ENCODE data around the gene MCM3.

The MCM3 gene

GRCh38 chr6:52245425-52245824 is 39.1 kb downstream of the MCM3 start:
- Mint-ChIP-seq H3K9me3 (no peaks in the 10 kb centered on the region), H3K27me3 (ENCODE audit: low read depth) (peaks cover 74% of the 10 kb centered on the region), H3K4me1 (ENCODE audit: low read depth) (no peaks in the 10 kb centered on the region), H3K4me3 (no peak overlapping the region), H3K27ac (no peak overlapping the region), H3K36me3 (ENCODE audit: low read depth) (no peaks in the 10 kb centered on the region)

DNA sequence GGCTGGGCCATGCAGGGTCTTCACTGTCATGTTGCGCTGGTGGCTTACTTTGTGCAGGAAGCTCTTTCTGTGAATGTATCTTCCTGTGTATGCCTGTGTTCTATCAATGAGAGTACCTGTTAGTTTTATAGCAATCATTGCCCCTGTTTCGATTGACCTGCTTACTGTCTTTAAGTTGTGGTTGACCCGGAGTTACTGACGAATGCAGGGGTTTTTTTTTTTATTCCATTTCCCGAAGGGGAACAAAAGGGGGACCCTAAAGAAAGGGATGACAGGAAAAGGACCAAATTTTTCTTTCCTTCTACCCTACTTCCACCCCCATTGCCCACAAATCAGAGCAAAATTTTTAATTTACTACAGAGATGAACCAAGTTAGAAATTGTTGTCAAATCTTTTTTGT is 40.1 kb downstream of the MCM3 start, which contains the start of gene IL17F:
TSS of gene IL17F (minus strand) at position 101 of the 400 bp plus-strand sequence. CDS start at position 30, 71 bp downstream.
- Mint-ChIP-seq H3K4me1 (ENCODE audit: low read depth) (no peaks in the 10 kb centered on the region), H3K27me3 (ENCODE audit: low read depth) (peaks cover 75% of the 10 kb centered on the region), H3K27ac (no peak within 1 kb of the TSS), H3K36me3 (ENCODE audit: low read depth) (no peaks in the 10 kb centered on the region), H3K4me3 (no peak within 1 kb of the TSS), H3K9me3 (no peaks in the 10 kb centered on the region)

DNA sequence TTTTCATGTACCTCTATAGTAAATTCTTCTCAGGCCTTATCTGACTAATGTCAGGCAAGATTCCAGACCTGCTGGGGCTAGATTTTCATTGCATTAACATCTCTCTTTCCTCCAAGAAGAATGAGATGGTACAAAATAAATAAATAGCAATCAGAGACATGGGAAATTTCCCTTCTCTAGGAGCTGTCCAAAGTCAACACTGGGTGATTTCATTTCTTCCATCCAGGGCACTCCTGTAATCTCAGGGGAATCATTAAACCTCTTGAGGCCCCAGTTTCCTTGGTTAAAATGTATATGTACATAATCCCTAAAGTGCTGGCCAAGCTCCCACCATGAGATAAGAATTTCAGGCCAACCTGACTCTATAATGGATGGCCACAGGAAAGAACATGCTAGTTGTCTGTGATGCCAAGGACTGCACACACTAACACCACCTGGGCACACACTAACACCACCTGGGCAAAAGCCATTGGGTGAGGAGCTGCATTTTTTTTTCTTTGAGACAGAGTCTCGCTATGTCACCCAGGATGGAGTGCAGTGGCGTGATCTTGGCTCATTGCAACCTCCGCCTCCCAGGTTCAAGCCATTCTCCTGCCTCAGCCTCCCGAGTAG is 41.2 kb downstream of the MCM3 start:
- no peaks in the 10 kb centered on the region for H3K9me3 Mint-ChIP-seq
- H3K4me3 Mint-ChIP-seq: no peak overlapping the region
- H3K36me3 Mint-ChIP-seq (ENCODE audit: low read depth): no peaks in the 10 kb centered on the region
- H3K27me3 Mint-ChIP-seq (ENCODE audit: low read depth): peaks cover 72% of the 10 kb centered on the region
- no peak overlapping the region for H3K27ac Mint-ChIP-seq
- no peaks in the 10 kb centered on the region for H3K4me1 Mint-ChIP-seq (ENCODE audit: low read depth)

DNA sequence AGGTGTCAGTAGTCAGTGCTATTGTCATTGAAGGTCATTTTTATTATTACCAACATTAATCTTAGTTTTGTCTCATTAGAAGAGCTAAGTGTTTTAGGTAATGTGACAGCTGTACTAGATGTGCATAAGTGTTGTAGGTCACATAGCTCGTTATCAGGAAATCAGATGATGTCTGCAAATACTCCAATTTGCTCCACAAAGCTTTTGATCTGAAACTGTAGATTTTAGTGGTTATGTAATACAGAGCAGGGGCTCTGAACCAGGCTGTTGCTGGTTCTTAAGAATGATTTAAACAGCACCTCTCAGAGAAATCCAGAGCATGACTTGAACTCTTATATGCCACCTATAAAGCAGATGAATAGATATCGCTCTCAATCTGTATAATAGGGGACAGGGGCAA is 42.7 kb downstream of the MCM3 start:
- Mint-ChIP-seq H3K36me3 (ENCODE audit: low read depth) (no peaks in the 10 kb centered on the region), H3K27me3 (ENCODE audit: low read depth) (peaks cover 74% of the 10 kb centered on the region), H3K4me3 (no peak overlapping the region), H3K27ac (no peak overlapping the region), H3K9me3 (no peaks in the 10 kb centered on the region), H3K4me1 (ENCODE audit: low read depth) (no peaks in the 10 kb centered on the region)

- Mint-ChIP-seq H3K27me3 (ENCODE audit: low read depth) (peaks cover 79% of the 10 kb centered on the region), H3K4me1 (ENCODE audit: low read depth) (peaks cover 14% of the 10 kb centered on the region), H3K9me3 (no peaks in the 10 kb centered on the region), H3K27ac (no peak overlapping the region), H3K36me3 (ENCODE audit: low read depth) (no peaks in the 10 kb centered on the region), H3K4me3 (no peak overlapping the region)
These were observed 50.3 kb downstream of the MCM3 start for GRCh38 chr6:52233975-52234823.

GRCh38 chr6:52233005-52233404 is 51.5 kb downstream of the MCM3 start:
- Mint-ChIP-seq H3K36me3 (ENCODE audit: low read depth) (no peaks in the 10 kb centered on the region), H3K4me3 (no peak overlapping the region), H3K9me3 (no peaks in the 10 kb centered on the region), H3K4me1 (ENCODE audit: low read depth) (peaks cover 19% of the 10 kb centered on the region), H3K27me3 (ENCODE audit: low read depth) (peaks cover 73% of the 10 kb centered on the region), H3K27ac (no peak overlapping the region)

GRCh38 chr6:52231406-52232127 is 53.0 kb downstream of the MCM3 start:
- H3K4me1 Mint-ChIP-seq (ENCODE audit: low read depth): peaks cover 31% of the 10 kb centered on the region

DNA sequence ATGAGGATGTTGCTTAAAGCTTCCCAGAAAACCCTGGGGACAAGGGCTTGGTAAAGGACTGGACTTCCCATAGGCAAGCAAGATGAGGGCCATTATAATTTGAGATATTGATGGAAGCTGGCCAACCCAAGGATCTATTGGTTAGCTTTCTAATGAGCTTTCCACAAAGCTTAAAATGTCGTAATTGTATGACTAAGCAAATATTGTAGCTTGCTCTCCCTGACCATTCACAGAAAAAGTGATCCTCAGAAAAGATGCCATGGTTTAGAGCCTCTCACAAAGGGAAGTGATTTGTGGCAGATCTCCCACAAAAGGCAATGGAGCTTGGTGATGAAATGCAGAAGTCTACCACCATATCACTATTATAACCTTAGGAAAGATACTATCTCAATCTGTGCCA is 53.9 kb downstream of the MCM3 start:
- Mint-ChIP-seq H3K36me3 (ENCODE audit: low read depth) (no peaks in the 10 kb centered on the region), H3K27me3 (ENCODE audit: low read depth) (peaks cover 57% of the 10 kb centered on the region), H3K4me3 (no peak overlapping the region)

More at GRCh38 chr6:52231406-52232127, 53.0 kb downstream of the MCM3 start:
- Mint-ChIP-seq H3K4me3 (no peak overlapping the region), H3K27ac (no peak overlapping the region), H3K36me3 (ENCODE audit: low read depth) (no peaks in the 10 kb centered on the region), H3K27me3 (ENCODE audit: low read depth) (peaks cover 62% of the 10 kb centered on the region), H3K9me3 (no peaks in the 10 kb centered on the region)

GRCh38 chr6:52227495-52227894 is 57.0 kb downstream of the MCM3 start:
- H3K36me3 Mint-ChIP-seq (ENCODE audit: low read depth): no peaks in the 10 kb centered on the region
- H3K27me3 Mint-ChIP-seq (ENCODE audit: low read depth): peaks cover 59% of the 10 kb centered on the region
- peaks cover 36% of the 10 kb centered on the region for H3K4me1 Mint-ChIP-seq (ENCODE audit: low read depth)
- peak overlapping the region; percentile 4 for H3K4me3 Mint-ChIP-seq
- H3K9me3 Mint-ChIP-seq: no peaks in the 10 kb centered on the region
- H3K27ac Mint-ChIP-seq: peak overlapping the region; percentile 23

More for the DNA sequence above, 53.9 kb downstream of the MCM3 start:
- Mint-ChIP-seq H3K9me3 (no peaks in the 10 kb centered on the region), H3K4me1 (ENCODE audit: low read depth) (peaks cover 31% of the 10 kb centered on the region), H3K27ac (no peak overlapping the region)

- no peaks in the 10 kb centered on the region for H3K9me3 Mint-ChIP-seq
- no peak overlapping the region for H3K27ac Mint-ChIP-seq
- H3K27me3 Mint-ChIP-seq (ENCODE audit: low read depth): peaks cover 71% of the 10 kb centered on the region
These were observed 63.2 kb downstream of the MCM3 start for GRCh38 chr6:52221302-52221701.

GRCh38 chr6:52217761-52218160 is 66.8 kb downstream of the MCM3 start:
- no peaks in the 10 kb centered on the region for H3K9me3 Mint-ChIP-seq
- H3K4me3 Mint-ChIP-seq: no peak overlapping the region
- peaks cover 44% of the 10 kb centered on the region for H3K27me3 Mint-ChIP-seq (ENCODE audit: low read depth)
- no peaks in the 10 kb centered on the region for H3K36me3 Mint-ChIP-seq (ENCODE audit: low read depth)
- peaks cover 14% of the 10 kb centered on the region for H3K4me1 Mint-ChIP-seq (ENCODE audit: low read depth)
- H3K27ac Mint-ChIP-seq: no peak overlapping the region

More at GRCh38 chr6:52221302-52221701, 63.2 kb downstream of the MCM3 start:
- no peaks in the 10 kb centered on the region for H3K36me3 Mint-ChIP-seq (ENCODE audit: low read depth)
- H3K4me3 Mint-ChIP-seq: peak overlapping the region; percentile 41
- peaks cover 13% of the 10 kb centered on the region for H3K4me1 Mint-ChIP-seq (ENCODE audit: low read depth)

- Mint-ChIP-seq H3K4me3 (no peak overlapping the region), H3K27me3 (ENCODE audit: low read depth) (peaks cover 44% of the 10 kb centered on the region), H3K9me3 (no peaks in the 10 kb centered on the region), H3K27ac (no peak overlapping the region), H3K36me3 (ENCODE audit: low read depth) (no peaks in the 10 kb centered on the region), H3K4me1 (ENCODE audit: low read depth) (peaks cover 16% of the 10 kb centered on the region)
These were observed 67.5 kb downstream of the MCM3 start for GRCh38 chr6:52216932-52217575.

DNA sequence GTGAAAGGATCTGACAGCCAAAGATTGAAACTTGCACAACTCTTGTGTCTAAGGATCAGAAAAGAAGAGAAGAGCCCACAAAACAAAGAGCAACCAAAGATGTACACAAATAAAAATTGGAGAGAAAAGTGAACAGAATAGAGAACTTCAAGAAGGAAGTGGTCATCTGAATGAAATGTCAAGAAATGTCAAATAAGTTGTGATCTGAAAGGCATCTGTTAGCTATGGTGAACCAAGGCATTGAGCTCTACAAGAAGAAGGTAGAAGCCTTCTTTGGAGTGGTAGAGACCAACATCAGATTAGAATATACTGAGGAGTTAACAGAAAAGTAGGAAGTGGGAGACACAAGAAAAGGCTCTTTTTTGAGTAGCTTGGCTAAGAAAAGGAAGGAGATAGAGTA is 68.8 kb downstream of the MCM3 start:
- no peaks in the 10 kb centered on the region for H3K9me3 Mint-ChIP-seq
- H3K36me3 Mint-ChIP-seq (ENCODE audit: low read depth): no peaks in the 10 kb centered on the region
- no peak overlapping the region for H3K27ac Mint-ChIP-seq

More for the DNA sequence above, 68.8 kb downstream of the MCM3 start:
- Mint-ChIP-seq H3K4me3 (no peak overlapping the region), H3K27me3 (ENCODE audit: low read depth) (peaks cover 44% of the 10 kb centered on the region), H3K4me1 (ENCODE audit: low read depth) (peaks cover 9% of the 10 kb centered on the region)

Measured in T-helper 1 cell treated with Interleukin-12 subunit alpha and Interleukin-12 subunit beta and Interleukin-4 antibody, amounts not matched to agents 30 μg/mL and 1 μg/mL, for 36 hours (primary cell).